Astrocyte of the spinal cord (primary cell): ENCODE results near the gene APOL1.

ENCODE experiments used
- DNase-seq: peaks from one replicate; pipeline ENCODE4 v3.0.0; 2011; ENCODE audit warnings: low read depth, low spot score
- H3K4me3 ChIP-seq: 2 replicates; pipeline ENCODE4 v1.5.1; 2011; ENCODE audit warnings: low read depth, mild to moderate bottlenecking, low read length, moderate library complexity
- in situ Hi-C: cut with HindIII; loops from 2 replicates; pipeline ENCODE4 v1.10.0; 2017; ENCODE audit warnings: low sequenced_read_pairs
- TF ChIP-seq, protein P1 (sequence below): IDR thresholded peaks from 2 replicates; pipeline ENCODE4 v1.5.1; 2012; ENCODE audit warnings: low read depth, mild to moderate bottlenecking, low read length, inconsistent platforms

APOL1 gene

DNA sequence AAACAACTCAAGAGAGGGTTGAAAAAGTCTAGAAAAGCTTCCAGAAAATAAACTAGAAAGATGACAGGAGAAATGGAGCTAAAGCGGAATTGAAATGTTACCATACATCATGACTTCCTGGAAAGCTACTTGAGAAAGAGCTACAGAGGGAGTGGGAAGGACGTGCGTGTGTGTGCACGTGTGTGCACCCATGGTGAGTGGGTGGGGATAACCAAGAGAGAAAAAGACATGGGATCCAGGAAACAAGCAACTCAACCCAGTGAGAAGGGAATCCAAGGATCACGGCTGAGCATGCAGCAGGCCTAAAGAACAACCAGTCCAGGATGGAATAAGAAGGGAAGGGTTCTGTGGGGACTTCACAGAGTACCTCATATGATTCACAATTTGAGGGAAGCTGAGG is 21.6 kb downstream of the APOL1 start:
- in situ Hi-C loops, result no loop called here
- DNase-seq, result no peak
- no peak overlapping the region for H3K4me3 ChIP-seq
- TF ChIP-seq, protein P1, sequence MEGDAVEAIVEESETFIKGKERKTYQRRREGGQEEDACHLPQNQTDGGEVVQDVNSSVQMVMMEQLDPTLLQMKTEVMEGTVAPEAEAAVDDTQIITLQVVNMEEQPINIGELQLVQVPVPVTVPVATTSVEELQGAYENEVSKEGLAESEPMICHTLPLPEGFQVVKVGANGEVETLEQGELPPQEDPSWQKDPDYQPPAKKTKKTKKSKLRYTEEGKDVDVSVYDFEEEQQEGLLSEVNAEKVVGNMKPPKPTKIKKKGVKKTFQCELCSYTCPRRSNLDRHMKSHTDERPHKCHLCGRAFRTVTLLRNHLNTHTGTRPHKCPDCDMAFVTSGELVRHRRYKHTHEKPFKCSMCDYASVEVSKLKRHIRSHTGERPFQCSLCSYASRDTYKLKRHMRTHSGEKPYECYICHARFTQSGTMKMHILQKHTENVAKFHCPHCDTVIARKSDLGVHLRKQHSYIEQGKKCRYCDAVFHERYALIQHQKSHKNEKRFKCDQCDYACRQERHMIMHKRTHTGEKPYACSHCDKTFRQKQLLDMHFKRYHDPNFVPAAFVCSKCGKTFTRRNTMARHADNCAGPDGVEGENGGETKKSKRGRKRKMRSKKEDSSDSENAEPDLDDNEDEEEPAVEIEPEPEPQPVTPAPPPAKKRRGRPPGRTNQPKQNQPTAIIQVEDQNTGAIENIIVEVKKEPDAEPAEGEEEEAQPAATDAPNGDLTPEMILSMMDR, result no peak

DNA sequence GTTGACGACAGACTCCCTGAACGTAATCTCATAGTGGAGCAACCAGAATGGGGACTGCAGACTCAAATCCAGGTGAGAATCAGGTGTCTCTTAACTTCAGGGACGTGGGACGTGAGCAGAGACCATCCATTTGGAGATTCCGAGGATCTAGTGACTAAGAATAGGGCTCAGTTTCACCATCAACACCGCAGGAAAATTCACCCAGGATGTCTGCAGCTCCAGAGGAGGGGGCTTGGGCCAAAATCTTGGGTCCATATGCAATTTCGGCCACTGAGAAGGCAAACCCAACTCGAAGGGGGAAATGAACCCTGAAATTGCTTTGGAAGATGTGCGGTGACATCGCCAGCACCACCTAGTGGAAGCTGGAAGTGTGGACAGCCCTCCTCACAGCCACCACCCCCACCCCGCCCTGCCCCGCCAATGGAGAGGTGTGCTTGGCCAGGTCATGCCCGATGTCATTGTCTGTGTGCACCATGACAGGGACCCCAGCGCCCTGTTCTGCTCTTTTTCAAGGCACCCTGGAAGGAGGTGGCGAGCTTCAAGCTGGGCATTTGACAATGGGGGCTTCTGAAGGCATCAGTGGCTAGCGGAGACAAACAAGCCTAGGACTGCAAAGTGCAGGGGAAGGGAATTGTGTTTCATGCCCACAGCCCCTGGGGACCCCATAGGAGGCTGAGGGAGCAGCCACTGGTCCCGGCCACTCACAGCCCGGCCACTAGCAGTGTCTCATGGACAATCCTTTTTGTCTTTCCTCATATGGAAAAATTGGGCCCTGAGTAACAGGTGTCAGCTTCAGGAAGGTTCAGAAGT is 24.8 kb downstream of the APOL1 start:
- TF ChIP-seq, protein P1, result peak; percentile 81
- in situ Hi-C loops, result no loop called here
- peak; percentile 52 for DNase-seq
- no peak overlapping the region for H3K4me3 ChIP-seq

DNA sequence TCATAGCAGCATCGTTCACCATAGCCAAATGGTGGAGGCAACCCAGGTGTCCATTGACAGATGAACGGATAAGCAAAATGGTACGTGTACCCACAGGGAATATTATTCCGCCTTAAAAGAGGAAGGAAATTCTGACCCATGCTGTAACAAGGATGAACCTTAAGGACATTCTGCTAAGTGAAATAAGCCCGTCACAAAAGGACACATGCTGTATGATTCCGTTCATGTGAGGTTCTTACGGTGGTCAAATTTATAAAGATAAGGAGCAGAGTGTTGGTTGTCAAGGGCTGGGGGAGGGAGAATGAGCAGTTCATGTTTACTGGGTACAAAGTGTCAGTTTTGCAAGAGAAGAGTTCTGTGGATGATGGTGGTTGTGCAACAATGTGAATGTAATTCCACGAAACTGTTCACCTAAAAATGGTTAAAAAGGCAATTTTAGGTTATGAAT is 26.3 kb downstream of the APOL1 start:
- H3K4me3 ChIP-seq, result no peak overlapping the region
- TF ChIP-seq, protein P1, result no peak
- in situ Hi-C loops, result no loop called here
- DNase-seq, result no peak

DNA sequence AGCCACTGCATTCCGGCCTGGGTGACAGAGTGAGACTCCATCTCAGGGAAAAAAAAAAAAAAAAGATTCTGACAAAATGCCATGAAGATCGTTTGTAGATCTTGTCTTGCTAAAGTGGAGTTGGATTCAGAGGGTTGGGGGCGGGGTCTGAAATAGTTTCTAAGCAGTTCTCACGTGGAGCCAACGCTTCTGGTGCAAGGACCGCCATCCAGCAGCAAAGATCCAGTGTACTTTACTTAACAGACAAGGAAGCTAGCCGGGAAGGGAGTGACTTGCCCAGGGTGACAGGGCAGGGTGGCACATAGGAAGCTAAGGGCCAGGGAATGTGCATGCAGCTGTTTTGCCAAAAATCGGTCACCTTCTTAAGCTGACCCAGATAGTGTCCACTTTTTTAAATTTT is 27.4 kb downstream of the APOL1 start:
- TF ChIP-seq, protein P1, result no peak
- DNase-seq, result no peak
- in situ Hi-C loops, result no loop called here
- no peak overlapping the region for H3K4me3 ChIP-seq

DNA sequence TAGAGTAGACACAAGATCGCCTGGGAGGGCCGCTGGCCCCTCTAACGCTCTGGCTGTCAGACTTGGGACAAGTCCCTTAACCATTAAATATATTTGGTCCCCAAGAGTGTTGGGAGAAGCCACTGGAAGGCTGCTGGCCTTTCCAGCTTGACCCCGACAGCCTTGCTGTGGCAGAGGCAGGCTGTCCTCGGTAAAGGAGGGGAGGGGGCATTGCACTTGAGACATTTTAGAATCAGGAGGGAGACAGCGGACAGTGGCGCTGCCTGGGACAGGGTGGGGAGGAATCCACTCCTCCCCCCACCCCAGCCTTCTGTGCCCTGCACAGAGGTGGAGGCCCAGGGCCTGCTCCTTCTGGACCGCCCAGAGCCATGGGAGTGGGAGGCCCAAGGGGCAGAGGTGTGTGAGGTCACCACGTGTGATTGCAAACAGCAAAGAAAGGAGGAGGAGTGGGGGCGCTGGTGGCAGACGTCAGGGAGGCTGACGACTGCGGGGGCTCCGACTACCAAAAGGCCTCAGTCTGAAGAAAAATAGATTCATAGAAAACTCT is 28.9 kb downstream of the APOL1 start:
- in situ Hi-C loops, result no loop called here

DNA sequence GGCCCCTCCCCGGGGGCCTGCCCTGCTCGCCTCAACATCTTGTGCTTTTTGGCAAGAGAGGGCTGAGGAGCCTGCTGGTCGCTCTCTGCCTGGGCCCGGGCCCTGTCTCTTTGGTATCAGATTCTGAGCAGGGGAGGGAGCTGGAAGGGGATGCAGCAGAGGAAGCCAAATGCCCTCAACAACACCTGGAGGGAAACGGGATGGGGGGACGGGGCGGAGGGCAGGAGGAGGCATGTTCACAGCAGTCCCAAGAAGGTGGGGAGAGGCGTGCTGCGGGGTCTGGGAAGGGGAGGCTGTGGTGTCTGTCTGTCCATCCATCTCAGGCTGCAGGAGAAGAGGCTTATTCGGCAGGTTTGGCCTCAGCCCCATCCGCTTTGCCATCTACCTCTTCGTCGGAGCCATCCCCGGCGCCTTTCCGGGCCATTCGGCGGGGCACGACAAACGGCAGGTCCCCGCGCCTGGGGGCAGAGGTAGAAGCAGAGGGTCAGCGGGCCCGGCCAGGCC is 29.4 kb downstream of the APOL1 start:
- no peak overlapping the region for H3K4me3 ChIP-seq
- in situ Hi-C loops, result no loop called here
- TF ChIP-seq, protein P1, result no peak
- DNase-seq, result no peak

More for the DNA sequence above, 28.9 kb downstream of the APOL1 start:
- H3K4me3 ChIP-seq, result no peak overlapping the region
- no peak for DNase-seq
- TF ChIP-seq, protein P1, result no peak
